ENCODE results near the gene RBBP6.
"Not testable (repeated sequence)": the region's sequence is repeated elsewhere in the genome, so short reads cannot be mapped to it uniquely, and the experiment has no call there.

RBBP6 gene, protein sequence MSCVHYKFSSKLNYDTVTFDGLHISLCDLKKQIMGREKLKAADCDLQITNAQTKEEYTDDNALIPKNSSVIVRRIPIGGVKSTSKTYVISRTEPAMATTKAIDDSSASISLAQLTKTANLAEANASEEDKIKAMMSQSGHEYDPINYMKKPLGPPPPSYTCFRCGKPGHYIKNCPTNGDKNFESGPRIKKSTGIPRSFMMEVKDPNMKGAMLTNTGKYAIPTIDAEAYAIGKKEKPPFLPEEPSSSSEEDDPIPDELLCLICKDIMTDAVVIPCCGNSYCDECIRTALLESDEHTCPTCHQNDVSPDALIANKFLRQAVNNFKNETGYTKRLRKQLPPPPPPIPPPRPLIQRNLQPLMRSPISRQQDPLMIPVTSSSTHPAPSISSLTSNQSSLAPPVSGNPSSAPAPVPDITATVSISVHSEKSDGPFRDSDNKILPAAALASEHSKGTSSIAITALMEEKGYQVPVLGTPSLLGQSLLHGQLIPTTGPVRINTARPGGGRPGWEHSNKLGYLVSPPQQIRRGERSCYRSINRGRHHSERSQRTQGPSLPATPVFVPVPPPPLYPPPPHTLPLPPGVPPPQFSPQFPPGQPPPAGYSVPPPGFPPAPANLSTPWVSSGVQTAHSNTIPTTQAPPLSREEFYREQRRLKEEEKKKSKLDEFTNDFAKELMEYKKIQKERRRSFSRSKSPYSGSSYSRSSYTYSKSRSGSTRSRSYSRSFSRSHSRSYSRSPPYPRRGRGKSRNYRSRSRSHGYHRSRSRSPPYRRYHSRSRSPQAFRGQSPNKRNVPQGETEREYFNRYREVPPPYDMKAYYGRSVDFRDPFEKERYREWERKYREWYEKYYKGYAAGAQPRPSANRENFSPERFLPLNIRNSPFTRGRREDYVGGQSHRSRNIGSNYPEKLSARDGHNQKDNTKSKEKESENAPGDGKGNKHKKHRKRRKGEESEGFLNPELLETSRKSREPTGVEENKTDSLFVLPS (N-terminal part only)

DNA sequence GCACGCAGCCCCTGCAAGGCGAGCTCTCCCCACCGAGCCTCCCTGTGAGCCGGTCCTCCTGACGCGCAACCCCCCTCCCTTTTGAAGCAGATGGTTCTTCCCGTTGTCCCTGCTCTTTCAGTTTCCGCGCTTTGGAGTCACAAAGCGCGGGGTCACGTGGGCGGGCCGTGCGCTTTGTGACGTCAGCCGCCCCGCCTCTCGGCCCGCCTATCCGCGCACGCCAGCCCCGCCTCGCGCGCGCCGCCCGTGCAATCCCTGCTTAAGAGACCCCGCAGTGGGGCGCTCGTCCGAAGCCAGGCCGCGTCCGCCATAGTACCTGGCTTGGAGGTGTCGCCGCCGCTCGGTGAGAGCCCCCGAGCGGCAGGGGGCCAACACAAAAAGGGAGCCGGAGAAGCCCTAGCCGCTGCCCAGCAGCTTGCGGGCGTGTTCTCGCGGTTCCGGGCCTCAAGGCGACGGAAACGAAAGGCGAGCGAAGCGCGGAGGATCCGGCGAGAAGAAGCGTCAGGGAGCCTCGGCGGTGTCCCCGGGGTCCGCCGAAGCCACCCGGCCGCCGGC lies at the start of gene RBBP6:
Gene RBBP6 (plus strand): TSS at position 272 of the 555 bp plus-strand sequence. CDS start 1,061 bp downstream, outside the sequence.
- peak; percentile 97 for DNase-seq (ENCODE audit: low spot score)

DNA sequence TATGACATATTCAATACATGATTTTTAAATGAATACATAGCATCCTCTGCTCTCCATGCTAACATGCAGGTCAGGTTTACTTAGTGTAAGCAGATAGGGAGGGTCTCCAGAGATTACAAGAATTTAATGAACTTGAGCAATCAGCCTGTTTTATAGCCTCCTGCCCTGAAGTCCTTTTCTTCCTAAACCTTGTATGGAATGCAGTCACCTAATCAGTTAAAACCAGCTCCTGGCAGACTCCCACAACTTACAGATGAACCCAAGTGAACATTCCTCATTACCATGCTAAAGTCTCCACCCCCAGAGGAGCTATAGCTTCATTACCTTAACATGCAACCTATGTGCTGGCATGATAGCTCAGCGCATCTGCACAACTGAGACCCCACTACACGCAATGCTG lies 48.5 kb upstream of the RBBP6 start:
- DNase-seq (ENCODE audit: low spot score), result no peak

DNA sequence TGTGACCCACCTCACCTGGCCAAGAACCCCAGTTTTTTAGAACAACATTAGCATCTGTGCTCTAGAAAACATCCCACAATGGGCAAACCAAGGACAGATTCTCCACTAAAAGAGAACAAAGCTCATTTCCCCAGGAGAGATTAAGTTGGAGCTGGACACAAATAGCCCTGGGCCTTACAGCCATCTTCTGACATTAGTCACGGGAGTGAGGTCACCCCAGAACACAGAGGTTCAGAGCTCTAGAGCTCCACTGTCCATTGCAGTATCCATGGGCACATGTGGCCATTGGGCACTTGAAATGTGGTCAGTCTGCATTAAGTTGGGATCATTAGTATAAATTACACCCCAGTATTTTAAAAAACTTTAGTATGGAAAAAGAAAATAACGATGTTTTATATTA lies 47.6 kb upstream of the RBBP6 start:
- DNase-seq (ENCODE audit: low spot score), result no peak

DNA sequence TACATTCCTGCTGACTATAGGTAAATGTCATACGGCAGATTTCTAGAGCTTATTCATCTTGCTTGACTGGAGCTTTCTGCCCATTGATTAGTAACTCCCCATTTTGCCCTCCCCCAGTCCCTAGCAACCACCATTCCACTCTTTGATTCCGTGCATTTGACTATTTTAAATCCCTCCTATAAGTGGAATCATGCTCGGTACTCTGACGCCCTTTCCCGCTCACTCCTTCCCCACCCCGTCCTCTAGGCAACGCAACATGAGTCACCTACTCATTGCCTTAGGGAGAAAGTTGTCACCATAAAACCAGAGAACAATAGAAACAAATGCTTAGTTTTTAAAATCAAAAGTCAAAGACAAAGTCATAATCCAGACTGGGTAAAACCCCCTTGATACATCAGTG lies 45.5 kb upstream of the RBBP6 start:
- no peak for DNase-seq (ENCODE audit: low spot score)

DNA sequence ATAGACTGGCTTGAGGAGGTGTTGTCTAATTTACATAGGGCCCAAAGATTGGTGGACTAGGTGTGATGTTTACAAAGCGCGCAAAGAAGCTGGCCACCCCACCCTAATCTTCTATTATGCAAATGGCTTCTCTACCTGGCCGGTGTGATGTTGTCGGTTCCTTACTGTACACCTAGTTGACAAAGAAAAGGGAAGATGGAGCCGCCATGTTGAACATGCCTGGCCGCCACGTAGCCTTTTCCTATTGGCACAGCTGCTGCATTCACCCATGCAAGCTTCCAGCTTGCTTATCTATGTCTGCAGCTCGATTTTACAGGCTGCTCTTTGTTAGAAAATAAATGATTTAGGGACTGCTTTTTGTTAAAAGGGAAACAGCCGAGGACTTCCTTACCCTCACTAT lies 44.2 kb upstream of the RBBP6 start:
- DNase-seq (ENCODE audit: low spot score), result not testable (repeated sequence)

DNA sequence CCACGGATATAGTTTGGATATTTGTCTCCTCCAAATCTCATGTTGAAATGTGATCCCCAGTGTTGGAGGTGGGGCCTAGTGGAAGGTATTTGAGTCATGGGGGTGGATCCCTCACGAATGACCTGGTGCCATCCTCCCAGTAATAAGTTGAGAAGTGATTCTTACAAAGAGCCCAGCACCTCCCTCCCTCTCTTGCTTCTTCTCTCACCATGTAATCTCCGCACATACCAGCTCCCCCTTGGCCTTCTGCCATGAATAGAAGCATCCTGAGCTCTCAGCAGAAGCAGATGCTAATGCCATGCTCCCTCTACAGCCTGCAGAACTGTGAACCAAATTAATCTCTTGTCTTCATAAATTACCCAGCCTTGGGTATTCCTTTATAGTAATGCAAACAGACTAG lies 41.9 kb upstream of the RBBP6 start:
- no peak for DNase-seq (ENCODE audit: low spot score)

DNA sequence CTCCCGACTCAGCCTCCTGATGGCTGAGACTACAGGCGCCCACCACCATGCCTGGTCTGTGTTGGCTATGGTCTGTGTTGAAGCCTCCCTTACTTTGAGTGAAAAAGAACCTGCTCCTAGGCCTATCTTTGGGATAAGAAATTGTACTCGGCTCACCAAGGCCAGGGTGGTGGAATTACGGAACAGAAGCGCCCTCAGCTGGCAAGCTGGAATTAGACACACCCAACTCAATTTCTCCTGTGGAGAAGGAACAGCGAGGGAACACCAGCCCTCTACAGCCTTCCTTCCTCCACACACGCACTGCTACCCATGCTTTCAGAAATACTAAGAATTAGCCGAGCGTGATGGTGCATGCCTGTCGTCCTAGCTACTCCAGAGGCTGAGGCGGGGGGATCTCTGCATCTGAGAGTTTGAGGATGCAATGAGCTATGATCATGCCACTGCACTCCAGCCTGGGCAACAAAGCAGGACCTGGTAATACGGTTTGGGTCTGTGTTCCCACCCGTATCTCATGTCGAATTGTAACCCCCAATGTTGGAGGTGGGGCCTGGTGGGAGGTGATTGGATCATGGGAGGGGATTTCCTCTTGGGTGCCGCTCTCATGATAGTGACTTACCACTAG lies 40.1 kb upstream of the RBBP6 start:
- peak; percentile 65 for DNase-seq (ENCODE audit: low spot score)

DNA sequence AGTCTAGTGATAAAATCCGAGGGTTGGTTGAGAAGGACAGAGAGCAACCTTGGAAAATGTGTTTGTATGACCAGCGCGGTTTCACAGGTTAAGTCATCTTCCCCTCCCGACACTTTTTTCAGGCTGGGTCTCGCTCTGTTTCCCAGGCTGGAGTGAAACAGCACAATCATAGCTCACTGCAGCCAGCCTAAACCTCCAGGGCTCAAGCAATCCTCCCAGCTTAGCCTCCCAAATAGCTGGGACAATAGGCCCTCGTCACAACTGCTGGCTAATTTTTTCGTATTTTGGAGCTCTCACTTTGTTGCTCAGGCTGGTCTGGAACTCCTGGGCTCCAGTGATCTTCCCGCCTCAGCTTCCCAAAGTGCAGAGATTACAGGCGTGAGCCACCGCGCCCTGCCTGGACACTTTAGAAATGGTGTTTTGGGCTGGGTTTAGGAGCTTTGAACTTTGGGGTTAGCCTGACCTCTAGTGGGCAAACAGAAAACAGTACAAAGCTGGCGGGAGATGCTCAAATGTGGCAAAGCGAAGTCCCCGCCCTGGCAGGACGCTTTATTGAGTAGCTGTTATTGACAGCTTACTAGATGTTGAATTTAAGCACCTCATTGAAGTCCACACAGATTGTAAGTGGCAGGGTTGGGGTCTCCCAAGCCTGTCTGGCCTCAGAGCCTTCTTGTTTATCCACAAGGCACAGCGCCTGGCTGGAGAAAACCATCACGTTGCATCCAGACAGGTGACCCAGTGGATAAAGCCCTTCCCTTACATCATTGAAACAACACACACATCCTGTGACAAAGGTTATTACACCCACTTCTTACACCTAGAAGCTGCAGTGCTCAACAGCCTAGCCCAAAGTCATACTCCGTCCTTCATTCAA lies 34.7 kb upstream of the RBBP6 start:
- peak; percentile 88 for DNase-seq (ENCODE audit: low spot score)

DNA sequence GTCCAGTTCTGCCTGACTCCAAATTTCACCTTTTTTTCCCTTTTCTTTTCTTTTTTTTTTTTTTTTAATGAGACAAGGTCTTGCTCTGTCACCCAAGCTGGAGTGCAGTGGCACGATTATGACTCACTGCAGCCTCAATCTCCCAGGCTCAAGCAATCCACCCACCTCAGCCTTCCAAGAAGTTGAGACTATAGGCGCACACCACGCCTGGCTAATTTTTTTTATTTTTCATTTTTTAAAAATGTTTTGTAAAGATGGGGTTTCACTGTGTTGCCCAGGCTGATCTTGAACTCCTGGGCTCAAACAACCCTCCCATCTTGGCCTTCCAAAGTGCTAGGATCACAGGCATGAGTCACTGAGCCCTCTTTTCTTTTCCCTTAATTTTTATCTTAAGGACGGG lies 33.4 kb upstream of the RBBP6 start:
- no peak for DNase-seq (ENCODE audit: low spot score)

DNA sequence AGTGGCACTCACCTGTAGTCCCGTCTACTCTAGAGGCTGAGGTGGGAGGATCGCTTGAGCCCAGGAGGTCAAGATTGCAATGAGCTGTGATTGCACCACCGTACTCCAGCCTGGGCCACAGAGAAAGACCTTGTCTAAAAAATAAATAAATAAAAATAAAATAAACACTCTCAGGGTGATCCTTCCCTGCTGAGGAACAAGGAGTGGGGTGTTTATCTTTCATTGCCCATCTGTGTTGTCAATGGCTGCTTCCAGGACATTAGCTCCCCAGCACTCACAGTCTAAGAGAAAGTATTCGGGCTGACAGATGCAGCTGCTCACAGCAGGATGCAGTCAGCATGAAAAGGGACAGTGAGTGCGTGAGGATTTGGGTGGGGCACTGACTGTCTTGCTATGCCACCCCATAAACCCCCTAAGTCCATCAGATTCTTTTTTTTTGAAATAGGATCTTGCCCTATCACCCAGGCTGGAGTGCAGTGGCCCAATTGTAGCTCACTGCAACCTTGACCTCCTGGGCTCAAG lies 31.3 kb upstream of the RBBP6 start:
- no peak for DNase-seq (ENCODE audit: low spot score)

DNA sequence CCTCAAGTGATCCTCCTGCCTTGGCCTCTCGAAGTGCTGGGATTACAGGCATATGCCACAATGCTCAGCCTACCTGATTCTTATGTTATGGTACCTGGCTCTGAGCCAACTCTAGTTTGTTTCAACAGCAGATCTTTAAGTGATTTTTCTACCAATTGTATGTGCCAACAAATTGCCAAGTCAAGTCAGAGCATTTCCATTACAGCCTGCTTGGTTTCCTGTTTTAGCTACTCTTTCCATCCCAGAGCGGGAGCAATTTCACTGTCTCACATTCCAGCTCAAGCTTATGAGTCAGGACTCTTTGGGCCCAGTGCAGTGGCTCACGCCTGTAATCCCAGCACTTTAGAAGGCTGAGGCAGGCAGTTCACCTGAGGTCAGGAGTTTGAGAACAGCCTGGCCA lies 30.8 kb upstream of the RBBP6 start:
- DNase-seq (ENCODE audit: low spot score), result no peak

DNA sequence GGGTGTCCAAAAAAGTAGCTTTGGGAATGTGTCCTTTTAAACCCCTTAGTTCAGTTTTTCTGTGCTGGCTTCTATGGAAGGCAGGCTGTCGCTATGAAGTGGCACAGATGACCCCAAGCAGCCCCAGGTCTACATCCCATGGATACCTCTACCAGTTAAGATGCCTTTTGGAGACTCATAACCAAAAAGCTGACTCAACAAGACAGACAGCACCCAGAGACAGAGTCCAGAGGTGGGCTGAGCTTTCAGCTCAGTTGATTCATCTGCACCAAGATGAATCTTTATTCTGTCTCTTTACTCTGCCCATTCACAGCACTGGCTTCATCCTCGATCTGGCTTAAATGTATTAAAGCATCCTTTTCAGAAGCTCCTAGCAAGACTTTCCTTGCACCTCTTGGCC lies 29.8 kb upstream of the RBBP6 start:
- no peak for DNase-seq (ENCODE audit: low spot score)

DNA sequence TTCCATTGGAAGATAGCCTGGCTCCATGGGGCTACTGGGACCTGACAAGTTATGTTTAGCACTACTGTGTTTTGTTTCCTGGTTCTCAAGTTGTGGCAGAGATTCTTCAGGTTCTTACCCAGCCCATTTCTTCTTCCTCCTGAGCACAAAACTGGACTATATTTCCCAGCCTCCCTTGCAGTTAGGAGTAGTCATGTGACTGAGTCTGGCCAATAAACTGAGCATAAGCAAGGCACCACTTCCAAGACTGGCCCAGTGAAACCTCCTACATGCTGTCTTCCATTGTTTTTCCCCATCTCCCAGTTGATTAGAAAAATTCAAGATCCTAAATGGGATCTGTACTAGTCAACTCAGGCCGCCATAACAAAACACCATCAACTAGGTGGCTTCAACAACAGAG lies 28.2 kb upstream of the RBBP6 start:
- peak; percentile 17 for DNase-seq (ENCODE audit: low spot score)

DNA sequence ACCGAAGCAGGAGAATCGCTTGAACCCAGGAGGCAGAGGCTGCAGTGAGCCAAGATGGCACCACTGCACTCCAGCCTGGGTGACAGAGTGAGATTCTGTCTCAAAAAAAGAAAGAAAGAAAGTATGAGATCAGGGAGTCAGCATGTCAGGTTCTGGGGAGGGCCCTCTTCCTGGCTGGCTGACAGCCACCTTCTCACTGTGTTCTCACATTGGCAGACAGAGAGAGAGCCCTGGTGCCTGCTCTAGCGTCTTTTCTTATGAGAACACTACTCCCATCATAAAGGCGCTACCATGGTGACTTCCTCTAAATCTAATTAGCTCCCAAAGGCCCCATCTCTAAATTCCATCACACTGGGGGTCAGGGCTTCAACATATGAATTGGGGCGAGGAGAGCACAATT lies 27.6 kb upstream of the RBBP6 start:
- DNase-seq (ENCODE audit: low spot score), result no peak

DNA sequence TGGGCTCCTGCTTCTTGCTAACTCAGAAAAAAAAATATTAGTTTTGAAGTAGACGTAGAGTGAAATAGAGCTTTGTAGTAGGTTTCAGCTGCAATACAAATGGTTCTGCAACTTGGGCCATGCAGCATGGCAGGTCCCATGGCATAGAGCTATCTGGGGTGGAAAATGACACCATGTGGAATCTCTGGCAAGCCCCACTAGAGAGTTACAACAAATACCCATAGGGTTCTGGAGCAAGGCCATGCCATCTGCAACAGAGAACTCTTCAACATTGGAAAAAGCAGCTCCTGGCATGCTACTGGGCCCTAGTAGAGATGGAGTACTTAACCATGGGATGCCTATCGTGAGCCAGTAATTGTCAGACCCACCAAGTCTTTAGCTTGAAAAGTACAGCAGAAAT lies 25.3 kb upstream of the RBBP6 start:
- no peak for DNase-seq (ENCODE audit: low spot score)

DNA sequence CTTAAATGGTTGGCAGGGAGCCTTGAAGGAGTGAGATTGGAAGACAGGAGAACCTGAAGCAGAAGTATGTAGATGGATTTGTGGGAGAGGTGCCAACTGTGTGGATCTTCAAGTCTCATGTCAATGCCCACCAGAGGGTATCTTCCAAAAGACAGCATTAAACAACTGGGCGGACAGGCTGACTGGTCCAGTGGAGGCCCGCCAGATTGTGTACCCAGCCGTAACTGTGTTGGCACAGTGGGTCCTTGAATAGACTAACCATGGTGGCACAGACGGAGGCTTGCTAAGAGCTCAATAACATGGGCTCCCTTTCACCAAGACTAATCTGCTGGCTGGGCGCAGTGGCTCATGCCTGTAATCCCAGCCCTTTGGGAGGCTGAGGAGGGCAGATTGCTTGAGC lies 24.2 kb upstream of the RBBP6 start:
- DNase-seq (ENCODE audit: low spot score), result no peak

DNA sequence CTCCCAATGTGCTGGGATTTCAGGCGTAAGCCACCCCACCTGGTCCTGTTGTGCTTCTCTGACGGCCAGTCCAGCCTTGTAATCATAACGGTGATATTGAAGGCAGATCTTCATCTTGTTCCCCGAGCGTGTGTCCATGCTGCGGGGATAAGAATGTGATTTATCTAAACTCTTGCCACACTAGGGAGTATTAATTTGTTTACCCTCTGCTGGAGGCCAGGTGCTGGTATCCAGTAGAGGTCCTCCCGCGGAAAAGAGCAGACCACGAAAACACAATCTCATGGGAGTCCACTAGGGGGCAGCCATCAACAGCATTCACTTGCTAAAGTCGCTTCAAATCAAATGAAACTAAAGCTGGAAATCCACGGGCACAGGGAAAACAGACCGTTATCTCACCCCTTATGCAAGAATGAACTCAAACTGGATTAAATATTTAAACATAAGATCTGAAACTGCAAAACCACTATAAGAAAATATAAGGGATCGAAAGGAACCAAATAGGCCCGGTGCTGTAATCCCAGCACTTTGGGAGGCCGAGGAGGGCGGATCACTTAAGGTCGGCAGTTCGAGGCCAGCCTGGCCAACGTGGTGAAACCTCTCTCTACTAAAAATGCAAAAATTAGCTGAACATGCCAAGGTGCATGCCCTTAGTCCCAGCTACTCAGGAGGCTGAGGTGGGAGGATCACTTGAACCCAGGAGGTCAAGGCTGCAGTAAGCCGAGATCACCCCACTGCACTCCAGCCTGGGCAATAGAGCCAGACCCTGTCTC lies 22.3 kb upstream of the RBBP6 start:
- DNase-seq (ENCODE audit: low spot score), result peak; percentile 76

DNA sequence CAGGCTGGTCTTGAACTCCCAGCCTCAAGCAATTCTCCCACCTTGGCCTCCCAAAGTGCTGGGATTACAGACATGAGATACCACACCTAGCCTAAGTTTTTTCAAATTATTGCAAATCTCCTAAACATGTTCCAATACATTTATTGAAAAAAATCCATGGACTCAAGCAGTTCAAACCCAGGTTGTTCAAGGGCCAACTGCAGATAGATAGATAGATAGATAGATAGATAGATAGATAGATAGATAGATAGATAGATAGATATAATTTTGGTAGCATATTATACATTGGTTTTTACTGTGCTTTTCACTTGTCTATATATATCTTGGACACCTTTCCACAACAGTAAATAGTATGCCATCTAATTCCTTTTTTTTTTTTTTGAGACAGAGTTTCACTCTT lies 20.9 kb upstream of the RBBP6 start:
- no peak for DNase-seq (ENCODE audit: low spot score)

DNA sequence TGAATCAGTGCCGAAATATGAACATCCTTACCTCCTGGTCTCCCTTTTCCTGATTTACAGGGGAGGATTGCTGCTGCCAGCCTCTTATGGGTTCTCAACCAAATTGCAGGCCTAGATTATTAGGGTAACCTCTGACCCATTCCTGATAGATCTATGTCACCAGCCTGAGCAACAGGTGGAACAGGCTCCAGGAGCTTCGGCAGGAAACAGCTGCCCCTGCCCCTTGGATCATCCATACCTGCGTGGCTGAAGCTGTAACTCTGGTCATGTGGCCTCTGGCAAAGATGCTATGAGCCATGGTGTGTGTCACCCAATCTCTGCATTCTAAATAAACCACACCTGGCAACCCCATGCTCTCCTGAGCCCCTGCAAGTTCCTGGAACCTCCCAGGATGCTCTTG lies 18.4 kb upstream of the RBBP6 start:
- DNase-seq (ENCODE audit: low spot score), result no peak

DNA sequence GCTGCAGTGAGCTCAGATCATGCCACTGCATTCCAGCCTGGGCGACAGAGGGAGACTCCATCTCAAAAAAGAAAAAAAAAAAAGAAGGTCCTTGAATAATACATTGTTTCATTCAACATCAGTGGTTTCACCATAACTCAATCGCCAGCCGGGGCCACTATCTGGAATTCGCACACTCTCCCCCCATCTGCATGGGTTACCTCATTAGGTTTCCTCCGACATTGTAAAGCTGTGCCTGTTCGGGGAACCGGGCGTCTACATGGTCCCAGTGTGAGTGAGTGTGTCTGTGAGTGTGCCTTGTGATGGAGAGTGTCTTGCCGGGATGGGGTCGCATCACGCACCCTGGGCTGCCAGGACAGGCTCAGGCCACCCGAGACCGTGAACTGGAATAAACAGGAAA lies 16.6 kb upstream of the RBBP6 start:
- no peak for DNase-seq (ENCODE audit: low spot score)

All from NAMALWA (cell line).